ENCODE data around the gene MYO1E. TPM values are rescaled to one million over a fixed set of nuclear protein-coding genes. Genes with fewer than 3 reads are reported as not detected.

MYO1E gene
- total and polyA plus RNA-seq, 2 of the 8 experiments (the other 6 are each of a cell fraction or from before 2014, with no cell fraction given): 19.6 to 142 TPM

DNA sequence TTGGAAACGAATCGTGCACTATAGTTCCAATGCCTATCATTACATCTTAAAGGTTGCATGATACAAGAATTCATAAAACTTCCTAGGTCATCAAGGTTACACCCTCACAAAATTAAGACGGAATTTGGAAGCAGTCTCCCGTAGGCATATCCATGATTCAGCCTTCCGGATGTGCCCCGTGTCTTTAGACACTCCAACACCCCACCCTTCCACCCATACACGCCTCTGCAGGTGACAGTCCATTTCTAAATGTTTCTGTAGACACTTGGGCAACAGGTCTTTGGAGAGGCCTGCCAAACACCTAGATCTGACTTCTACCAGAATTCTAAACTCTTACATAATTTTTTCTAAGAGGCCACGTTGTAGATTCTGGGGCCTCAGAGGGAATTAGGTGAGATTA, 116.2 kb downstream of the MYO1E start:
- no peaks in the 10 kb centered on the region for H3K79me1 ChIP-seq (ENCODE audit: low read depth, low read length)
- peaks cover 0 to 2% of the 10 kb centered on the region in 2 experiments for H4K20me1 ChIP-seq (replicated peaks in 1 of 2; ENCODE audit: control insufficient read depth in 1 of 2, insufficient read depth in 2 of 2, low read length in 2 of 2)
- POLR2A ChIA-PET (ENCODE audit: partially characterized antibody): interaction anchor here (0.6 kb wide), 1 partner anchor 25 kb away, joined by 3 read pairs; no protein-coding TSS in a partner anchor
- H4K91ac ChIP-seq (replicated peaks; ENCODE audit: insufficient read length, low read length): no peak overlapping the region
- H3K4me2 ChIP-seq (ENCODE audit: insufficient read depth in 1 of 2, low read depth in 2 of 2, low read length in 2 of 2): no peak overlapping the region
- peaks cover 0 to 5% (median 0%) of the 10 kb centered on the region in 4 experiments; a peak in 1 of 8 replicates for H3K36me3 ChIP-seq (ENCODE audit: control insufficient read depth in 2 of 4, insufficient read depth in 4 of 4, low read length in 3 of 4)
- H3K4me3 ChIP-seq (ENCODE audit: extremely low read depth in 1 of 4, insufficient read depth in 2 of 4, low read depth in 3 of 4, low read length in 4 of 4): no peak overlapping the region
- no peak overlapping the region for H4K5ac ChIP-seq (ENCODE audit: insufficient read length, low read depth, low read length)
- H3K9ac ChIP-seq (replicated peaks in 1 of 4; ENCODE audit: extremely low read depth in 1 of 4, low read depth in 3 of 4, low read length in 3 of 4): no peak overlapping the region
- no peaks in the 10 kb centered on the region for H3K4me1 ChIP-seq (replicated peaks in 1 of 4; ENCODE audit: control insufficient read depth in 3 of 4, insufficient read depth in 4 of 4, low read length in 3 of 4)
- H2BK120ac ChIP-seq (replicated peaks; ENCODE audit: low read depth, low read length): no peak overlapping the region
- H3K23me2 ChIP-seq (ENCODE audit: low read depth, low read length): no peaks in the 10 kb centered on the region
- no peak overlapping the region for H3K4ac ChIP-seq (replicated peaks; ENCODE audit: insufficient read length, low read depth, low read length)
- 82% methylated on average over 8 of the region's 8 CpGs; no CpG with 5 or more reads in 1 of the 2 experiments for WGBS, 2 experiments (ENCODE audit: extremely low coverage in 1 of 2, insufficient coverage in 1 of 2, insufficient read length in 1 of 2, insufficient replicate concordance in 2 of 2, low coverage in 1 of 2, low lambda C conversion rate in 2 of 2, missing lambda C conversion rate in 1 of 2)
- H2BK20ac ChIP-seq (ENCODE audit: low read length): no peak overlapping the region
- CTCF ChIA-PET (ENCODE audit: partially characterized antibody): interaction anchor here (0.9 to 7.6 kb wide), 2 partner anchors 10 to 236 kb away, joined by 3 to 46 read pairs; no protein-coding TSS in a partner anchor
- no peak overlapping the region for H3K27ac ChIP-seq (ENCODE audit: low read depth, low read length)
- no peak overlapping the region for H2AK5ac ChIP-seq (ENCODE audit: low read depth, low read length)
- H3K18ac ChIP-seq (ENCODE audit: extremely low read depth, low read length): no peak overlapping the region
- H3K14ac ChIP-seq (ENCODE audit: insufficient read length): no peak overlapping the region
- no peaks in the 10 kb centered on the region for H3K27me3 ChIP-seq (replicated peaks in 1 of 4; ENCODE audit: control insufficient read depth in 3 of 4, extremely low read depth in 1 of 4, insufficient read depth in 3 of 4, low read length in 3 of 4)
- no peak for FAIRE-seq
- H3K23ac ChIP-seq (ENCODE audit: insufficient read length): no peak overlapping the region
- H3K56ac ChIP-seq (replicated peaks; ENCODE audit: insufficient read length, low read depth, low read length): no peak overlapping the region
- H3K79me2 ChIP-seq (ENCODE audit: control insufficient read depth in 1 of 2, insufficient read depth in 2 of 2, low read length in 2 of 2): no peaks in the 10 kb centered on the region
- no peak overlapping the region for H2BK12ac ChIP-seq (ENCODE audit: low read depth, low read length)
- no peak overlapping the region for H2AFZ ChIP-seq (ENCODE audit: low read length)
- H2BK15ac ChIP-seq (ENCODE audit: low read length): no peak overlapping the region
- DNase-seq (ENCODE audit: low read depth in 1 of 2, low spot score in 2 of 2): no peak
- no peak overlapping the region for H2BK5ac ChIP-seq (ENCODE audit: low read depth, low read length)
- H3K9me3 ChIP-seq (ENCODE audit: insufficient read depth in 2 of 2, low read depth in 1 of 2, low read length in 1 of 2): no peaks in the 10 kb centered on the region
- H4K8ac ChIP-seq (ENCODE audit: extremely low read depth, insufficient read depth, low read length): no peak overlapping the region
- TF ChIP-seq FOSL1 (IDR thresholded peaks at IDR 0.05; ENCODE audit: insufficient read depth, low read depth, low read length) (no peak), RNF2 (IDR thresholded peaks at IDR 0.05; ENCODE audit: borderline replicate concordance, low read depth, low read length, missing control alignments, poor library complexity, severe bottlenecking) (no peak), ATF2 (IDR thresholded peaks at IDR 0.05; ENCODE audit: low read length) (no peak), SRF (IDR thresholded peaks at IDR 0.05; ENCODE audit: low read depth, low read length) (no peak), SP4 (IDR thresholded peaks at IDR 0.05; ENCODE audit: low read length) (no peak), KDM4A (IDR thresholded peaks at IDR 0.05; ENCODE audit: low read depth, low read length, severe bottlenecking) (no peak), KDM1A (IDR thresholded peaks at IDR 0.05; ENCODE audit: borderline replicate concordance, low read length) (no peak), TEAD4 (IDR thresholded peaks at IDR 0.05; ENCODE audit: low read depth, low read length) (no peak), TBP (IDR thresholded peaks at IDR 0.05; ENCODE audit: low read depth, low read length) (no peak), TAF7 (optimal IDR thresholded peaks at IDR 0.05; ENCODE audit: borderline replicate concordance, low read depth, low read length) (no peak)
- TF ChIP-seq, protein P1, sequence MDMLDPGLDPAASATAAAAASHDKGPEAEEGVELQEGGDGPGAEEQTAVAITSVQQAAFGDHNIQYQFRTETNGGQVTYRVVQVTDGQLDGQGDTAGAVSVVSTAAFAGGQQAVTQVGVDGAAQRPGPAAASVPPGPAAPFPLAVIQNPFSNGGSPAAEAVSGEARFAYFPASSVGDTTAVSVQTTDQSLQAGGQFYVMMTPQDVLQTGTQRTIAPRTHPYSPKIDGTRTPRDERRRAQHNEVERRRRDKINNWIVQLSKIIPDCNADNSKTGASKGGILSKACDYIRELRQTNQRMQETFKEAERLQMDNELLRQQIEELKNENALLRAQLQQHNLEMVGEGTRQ (IDR thresholded peaks at IDR 0.05; ENCODE audit: low read length): no peak
